D721Med (cell line): ENCODE measurements around the gene TMEM108.
A peak's percentile ranks its signal among the peaks of the same experiment; 100 is the strongest.

ENCODE experiments used
- DNase-seq: peaks from one replicate; pipeline ENCODE4 v3.0.0; 2011; ENCODE audit warnings: low spot score; ENCODE audit not compliant: insufficient read length
- FAIRE-seq: peaks from 2 replicates; lab custom pipeline; 2011; peaks lifted over from hg19 to GRCh38; lab: Jason Lieb, UNC
- CTCF ChIP-seq: IDR thresholded peaks from 2 replicates; pipeline ENCODE4 v1.5.1; 2012; ENCODE audit warnings: mild to moderate bottlenecking, control low read depth; ENCODE audit not compliant: insufficient read depth; ENCODE audit errors: missing control alignments

TMEM108 gene

GRCh38 chr3:133125171-133125570 lies 87.0 kb downstream of the TMEM108 start:
- FAIRE-seq (no peak), DNase-seq (no peak)
- no peak for TF ChIP-seq CTCF

GRCh38 chr3:133125802-133126201 lies 87.6 kb downstream of the TMEM108 start:
- no peak for FAIRE-seq
- no peak for TF ChIP-seq CTCF

GRCh38 chr3:133127381-133127780 lies 89.2 kb downstream of the TMEM108 start:
- FAIRE-seq (no peak), DNase-seq (no peak)
- no peak for TF ChIP-seq CTCF

More at GRCh38 chr3:133125802-133126201, 87.6 kb downstream of the TMEM108 start:
- no peak for DNase-seq

- no peak for FAIRE-seq
These were observed 92.0 kb downstream of the TMEM108 start for GRCh38 chr3:133130168-133130567.

GRCh38 chr3:133135306-133135705 lies 97.1 kb downstream of the TMEM108 start:
- FAIRE-seq = peak; percentile 67
- peak; percentile 8 for TF ChIP-seq CTCF
- DNase-seq = no peak

More at GRCh38 chr3:133130168-133130567, 92.0 kb downstream of the TMEM108 start:
- no peak for DNase-seq
- no peak for TF ChIP-seq CTCF

- no peak for DNase-seq
- no peak for TF ChIP-seq CTCF
- no peak for FAIRE-seq
These were observed 98.2 kb downstream of the TMEM108 start for GRCh38 chr3:133136114-133137041.
